Activated naive CD4-positive, alpha-beta T cell treated with Interleukin-2 at 50 U/mL for 16 hours (primary cell): ENCODE results near the gene LEPROT.
"Not testable (repeated sequence)": the region's sequence is repeated elsewhere in the genome, so short reads cannot be mapped to it uniquely, and the experiment has no call there.

Source experiments
- DNase-seq: peaks from one replicate; pipeline ENCODE4 v3.0.0-alpha.2; 2020

Gene LEPROT

DNA sequence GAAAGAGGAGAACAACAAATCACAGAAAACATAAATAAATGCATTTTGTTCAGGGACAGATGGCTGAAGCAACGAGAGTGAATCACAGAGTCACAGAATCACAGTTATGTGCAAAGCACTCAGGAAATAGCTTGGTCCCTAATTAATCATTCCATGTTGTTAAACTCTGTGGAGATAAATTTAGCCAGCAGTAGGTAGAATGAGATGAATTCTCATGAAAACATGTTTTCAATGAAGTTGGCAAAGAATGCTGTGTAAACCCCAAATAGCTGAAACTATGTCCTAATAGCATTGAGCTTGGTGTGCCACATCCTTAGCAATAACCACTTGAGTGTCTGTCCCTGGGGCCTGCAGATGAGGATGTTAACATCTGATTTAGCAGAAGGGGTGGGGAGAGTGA is 20.4 kb downstream of the LEPROT start:
- DNase-seq: no peak

DNA sequence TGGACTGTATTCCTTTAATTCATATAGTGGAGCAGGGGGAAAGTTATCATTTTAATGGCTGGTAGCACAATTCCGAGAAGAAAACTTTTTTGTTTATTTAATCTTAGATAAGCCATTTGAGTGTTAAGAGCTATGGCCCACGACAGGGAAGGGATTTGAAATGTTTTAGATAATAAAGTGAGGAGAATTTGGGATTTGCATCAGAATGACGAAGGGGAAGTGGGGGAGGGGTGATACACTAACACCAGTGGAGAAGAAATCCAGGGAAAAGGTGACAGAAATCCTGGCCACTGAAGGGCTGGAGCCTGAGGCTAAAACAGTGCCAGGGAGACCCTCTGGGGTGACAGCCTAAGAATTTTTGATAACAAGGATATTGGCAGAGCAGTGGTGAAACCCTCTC is 21.0 kb downstream of the LEPROT start:
- DNase-seq: no peak

DNA sequence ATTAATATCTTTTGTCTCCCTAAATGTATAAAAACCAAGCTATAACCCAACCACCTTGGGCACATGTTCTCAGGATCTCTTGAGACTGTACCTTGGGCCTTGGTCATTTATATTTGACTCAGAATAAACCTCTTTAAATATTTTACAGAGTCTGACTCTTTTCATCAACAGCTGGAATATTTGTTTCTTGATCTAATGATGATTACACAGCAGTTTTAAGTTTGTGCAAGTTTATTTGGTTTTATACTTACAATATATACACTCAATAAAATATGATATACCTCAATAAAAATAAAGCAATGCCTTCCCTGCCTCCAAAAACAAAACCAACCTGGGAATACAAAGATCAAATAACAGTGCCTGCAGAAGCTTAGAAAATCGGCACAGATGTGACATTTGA is 22.0 kb downstream of the LEPROT start:
- DNase-seq: no peak

DNA sequence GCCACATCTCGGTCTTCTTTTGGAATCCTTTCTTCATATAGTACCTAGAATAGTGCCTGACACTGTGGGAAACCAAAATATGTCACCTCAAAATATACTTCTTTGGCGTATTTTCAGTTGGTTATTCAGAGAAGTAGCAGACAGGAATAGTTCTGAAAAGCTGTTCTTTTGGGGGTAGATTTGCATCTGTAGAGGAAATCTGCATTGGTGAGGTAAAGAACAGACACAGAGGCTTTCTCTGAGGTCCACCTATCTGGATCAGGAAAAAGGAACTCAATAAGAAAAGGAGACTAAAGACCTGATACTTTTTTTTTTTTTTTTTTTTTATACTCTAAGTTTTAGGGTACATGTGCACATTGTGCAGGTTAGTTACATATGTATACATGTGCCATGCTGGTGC is 23.2 kb downstream of the LEPROT start:
- DNase-seq: no peak

DNA sequence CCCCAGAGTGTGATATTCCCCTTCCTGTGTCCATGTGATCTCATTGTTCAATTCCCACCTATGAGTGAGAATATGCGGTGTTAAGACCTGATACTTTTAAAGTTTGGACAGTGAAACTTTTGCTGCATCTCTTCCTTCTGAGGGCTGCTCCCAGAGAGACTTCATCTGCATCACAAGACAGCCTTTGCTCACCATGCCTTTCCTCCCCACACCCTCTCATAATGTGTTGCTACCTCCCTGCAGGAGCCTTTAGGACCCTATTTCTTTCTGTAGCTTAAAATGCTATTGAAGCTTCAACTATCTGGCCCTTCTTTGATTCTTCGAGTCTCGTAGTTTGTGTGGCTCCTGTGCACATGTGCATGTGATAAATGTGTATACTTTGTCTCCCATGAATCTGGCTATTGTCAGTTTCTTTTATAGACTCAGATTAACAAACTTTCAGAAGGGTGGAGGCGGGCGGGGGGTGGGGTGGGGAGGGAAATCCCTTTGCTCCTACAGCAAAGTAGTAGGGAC is 23.7 kb downstream of the LEPROT start:
- no peak for DNase-seq

DNA sequence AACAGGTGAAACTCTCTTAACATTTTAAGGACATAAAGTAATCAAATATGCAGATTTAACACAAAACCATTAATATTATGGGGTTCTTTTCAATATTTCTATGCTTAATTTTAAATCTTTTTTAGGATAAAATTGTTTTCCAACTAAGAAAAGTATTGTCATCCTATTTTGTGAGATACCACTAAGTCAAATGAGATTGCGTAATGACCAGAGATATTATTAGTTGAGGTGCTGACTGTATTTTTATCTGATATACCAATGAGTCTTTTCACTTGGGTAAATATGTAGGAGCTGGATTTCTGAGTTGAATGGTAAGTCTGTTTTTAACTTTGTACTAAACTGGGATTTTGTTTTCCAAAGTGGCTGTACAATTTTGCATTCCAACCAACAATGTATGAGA is 25.4 kb downstream of the LEPROT start:
- no peak for DNase-seq

DNA sequence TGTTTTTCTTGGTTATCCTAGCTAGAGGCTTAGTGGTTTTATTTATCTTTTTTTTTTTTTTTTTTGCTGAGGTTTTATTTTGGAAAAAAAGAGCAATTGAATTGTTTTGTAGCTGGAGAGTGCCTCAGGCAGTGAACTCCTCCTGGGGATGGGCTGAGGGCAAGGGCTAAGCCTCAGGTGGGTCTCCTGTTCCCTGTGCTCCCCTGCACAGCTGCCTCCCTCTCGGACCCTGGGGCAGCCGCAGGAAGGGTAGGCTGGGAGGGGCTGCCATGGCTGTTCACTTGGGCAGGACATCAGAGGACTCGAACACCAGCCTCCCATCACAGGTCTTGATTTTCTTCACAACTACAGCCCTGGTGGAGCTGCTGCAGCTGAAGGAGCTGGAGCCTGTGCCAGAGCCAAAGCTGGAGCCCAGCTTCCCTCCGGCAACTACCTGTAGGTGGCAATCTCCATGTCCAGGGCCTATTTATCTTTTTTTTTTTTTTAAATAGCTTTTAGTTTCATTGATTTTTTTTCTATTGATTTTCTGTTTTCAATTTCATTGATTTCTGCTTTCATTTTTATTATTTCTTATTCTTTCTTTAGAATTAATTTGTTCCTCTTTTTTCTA is 28.9 kb downstream of the LEPROT start:
- no peak for DNase-seq

DNA sequence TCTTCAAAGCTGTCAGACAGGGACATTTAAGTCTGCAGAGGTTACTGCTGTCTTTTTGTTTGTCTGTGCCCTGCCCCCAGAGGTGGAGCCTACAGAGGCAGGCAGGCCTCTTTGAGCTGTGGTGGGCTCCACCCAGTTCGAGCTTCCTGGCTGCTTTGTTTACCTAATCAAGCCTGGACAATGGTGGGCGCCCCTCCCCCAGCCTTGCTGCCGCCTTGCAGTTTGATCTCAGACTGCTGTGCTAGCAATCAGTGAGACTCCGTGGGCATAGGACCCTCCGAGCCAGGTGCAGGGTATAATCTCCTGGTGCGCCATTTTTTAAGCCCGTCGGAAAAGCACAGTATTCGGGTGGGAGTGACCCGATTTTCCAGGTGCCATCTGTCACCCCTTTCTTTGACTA is 35.2 kb downstream of the LEPROT start:
- not testable (repeated sequence) for DNase-seq

DNA sequence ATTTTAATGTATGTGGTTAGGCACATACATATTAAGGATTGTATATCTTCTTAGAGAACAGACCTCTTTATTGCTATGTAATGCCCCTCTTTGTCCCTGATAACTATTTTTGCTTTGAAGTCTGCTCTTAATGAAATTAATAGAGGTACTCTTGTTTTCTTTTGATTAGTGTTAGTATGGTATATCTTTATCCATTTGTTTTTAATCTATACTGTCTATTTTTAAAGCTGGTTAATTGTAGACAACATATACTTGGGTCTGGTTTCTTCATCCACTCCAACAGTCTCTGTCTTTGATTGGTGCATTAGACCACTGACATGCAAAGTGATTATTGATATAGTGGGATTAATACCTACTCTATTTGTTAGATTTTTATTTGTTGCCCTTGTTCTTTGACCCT is 36.0 kb downstream of the LEPROT start:
- DNase-seq: no peak

DNA sequence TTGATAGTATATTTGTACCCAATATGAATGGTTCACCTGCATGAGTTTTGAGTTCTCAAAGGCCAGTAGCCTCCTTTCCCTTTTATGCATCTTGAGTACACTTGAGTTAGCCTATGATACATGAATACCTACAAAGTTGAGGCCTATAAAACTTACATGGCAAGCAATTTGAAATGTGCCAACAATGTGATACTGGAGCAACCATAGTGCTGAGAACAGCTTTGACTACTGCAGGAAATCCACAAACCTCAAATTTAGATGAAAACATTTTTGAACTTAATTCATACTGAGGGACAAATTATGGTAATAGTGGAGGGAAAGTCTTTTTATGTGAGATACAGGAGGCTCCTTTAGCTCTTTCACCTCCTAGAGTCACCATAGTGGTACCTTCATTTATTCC is 37.4 kb downstream of the LEPROT start:
- no peak for DNase-seq

DNA sequence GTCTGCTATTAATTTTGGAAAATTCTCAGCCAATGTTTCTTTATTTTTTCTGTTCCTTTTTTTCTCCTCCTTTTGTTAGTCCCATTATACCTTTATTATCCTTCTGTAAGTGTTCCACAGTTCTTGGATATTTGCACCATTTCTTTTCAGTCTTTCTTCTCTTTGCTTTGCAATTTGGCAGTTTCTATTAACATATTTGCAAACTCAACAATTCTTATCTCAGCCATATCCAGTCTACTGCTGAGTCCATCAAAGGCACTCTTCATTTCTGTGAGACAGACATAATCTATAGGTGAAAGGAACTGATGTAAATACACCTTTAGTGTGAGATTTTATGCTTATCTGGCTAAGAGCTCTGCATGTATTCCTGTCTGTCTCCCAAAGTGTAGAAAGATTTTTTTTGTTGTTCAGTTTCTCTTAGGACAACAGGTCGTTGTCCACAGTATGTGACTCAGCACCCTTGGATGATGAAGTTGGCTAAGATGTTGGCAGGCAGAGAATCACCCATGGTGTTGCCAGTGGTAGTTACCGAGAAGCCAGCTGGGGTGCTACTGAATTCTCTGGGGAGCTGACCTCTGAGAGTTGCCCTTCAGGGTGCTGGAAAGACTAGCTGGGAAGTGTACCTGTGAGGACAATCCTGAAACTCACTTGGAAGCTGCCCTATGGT is 38.4 kb downstream of the LEPROT start:
- no peak for DNase-seq

DNA sequence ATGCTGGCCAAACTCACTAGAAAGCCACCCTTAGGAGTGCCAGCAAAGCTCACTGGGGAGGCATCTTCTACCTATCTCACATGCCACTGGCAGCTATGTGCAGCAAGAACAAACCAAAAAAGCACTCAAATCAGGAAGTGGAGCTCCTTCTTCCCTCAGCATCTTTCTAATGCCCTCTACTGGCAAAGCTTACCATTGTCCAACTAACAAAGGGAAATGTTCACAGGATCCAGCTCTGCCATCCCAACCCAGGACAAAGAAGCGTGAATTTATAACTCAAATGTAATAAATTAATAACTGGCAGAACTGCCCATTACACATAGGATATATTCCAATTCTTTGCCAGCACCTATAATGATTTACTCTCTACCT is 38.9 kb downstream of the LEPROT start:
- no peak for DNase-seq

DNA sequence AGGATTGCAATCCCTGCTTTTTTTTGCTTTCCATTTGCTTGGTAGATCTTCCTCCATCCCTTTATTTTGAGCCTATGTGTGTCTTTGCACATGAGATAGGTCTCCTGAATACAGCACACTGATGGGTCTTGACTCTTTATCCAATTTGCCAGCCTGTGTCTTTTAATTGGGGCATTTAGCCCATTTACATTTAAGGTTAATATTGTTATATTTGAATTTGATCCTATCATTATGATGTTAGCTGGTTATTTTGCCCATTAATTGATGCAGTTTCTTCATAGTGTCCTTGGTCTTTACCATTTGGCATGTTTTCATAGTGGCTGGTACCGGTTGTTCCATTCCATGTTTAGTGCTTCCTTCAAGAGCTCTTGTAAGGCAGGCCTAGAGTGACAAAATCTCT is 45.4 kb downstream of the LEPROT start:
- not testable (repeated sequence) for DNase-seq

DNA sequence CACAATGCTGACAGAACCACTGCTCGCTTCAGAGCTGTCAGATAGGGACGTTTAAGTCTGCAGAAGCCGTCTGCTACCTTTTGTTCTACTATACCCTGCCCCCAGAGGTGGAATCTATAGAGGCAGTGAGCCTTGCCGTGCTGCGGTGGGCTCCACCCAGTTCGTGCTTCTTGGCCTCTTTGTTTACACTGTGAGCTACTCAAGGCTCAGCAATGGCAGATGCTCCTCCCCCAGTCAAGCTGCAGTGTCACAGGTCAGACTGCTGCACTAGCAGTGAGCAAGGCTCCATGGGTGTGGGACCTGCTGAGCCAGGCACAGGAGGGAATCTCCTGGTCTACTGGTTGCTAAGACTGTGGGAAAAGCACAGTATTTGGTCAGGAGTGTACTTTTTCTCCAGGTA is 47.1 kb downstream of the LEPROT start:
- no peak for DNase-seq

DNA sequence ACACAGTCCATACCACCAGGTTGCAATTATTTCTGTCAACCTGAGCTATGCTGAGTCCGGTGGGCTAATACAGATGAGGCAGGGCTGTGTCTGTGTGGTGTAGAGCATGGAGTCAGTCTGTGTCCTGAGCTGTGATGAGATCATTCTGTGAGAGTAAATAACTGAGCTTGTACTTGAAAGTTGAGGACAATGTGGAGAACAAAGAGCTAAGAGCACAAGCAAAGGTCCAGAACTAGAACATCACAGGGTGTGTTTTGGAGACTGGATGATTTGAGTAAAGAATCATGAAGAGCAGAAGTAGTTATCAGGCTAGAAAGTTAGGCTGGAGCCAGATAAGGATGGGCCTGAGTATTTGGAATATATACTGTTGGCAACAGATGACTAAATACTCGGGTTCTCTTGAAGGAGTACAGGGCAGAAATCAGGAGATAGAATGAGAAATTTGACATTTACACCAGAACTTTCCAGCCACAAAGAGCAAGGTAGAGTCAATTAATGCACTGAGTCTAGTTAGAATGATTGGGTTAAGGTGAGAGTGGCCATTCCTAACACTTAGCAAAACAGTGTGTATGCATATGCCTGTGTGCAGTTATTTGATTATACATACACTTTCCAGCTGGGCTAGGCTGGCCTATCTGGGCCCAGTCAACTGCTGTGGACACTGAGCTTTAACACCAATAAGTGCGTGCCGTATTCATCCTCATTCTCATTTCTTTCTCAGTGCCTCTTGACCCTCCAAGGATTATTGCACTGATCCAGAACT is 48.8 kb downstream of the LEPROT start:
- DNase-seq: no peak

DNA sequence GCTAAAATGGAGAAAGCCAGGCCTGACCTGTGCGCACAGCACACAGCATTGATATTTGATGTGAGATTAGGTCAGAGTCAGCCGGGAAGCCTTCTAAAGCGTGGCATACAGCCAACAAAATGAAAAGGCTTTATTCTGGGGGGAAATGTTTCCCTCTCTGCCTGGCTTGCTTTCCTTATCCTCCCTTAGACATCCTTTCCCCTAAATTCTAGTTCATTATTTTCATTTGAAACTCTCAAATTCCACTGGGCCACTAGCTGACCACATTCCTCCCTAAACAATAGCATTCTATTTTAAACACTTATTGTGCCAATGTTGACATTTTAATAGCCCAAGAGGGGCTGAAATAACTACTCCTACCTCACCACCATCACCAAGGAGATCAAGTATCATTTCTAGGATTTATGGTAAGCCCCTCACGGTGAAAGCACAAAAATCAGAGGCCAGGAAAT is 49.4 kb downstream of the LEPROT start:
- no peak for DNase-seq

DNA sequence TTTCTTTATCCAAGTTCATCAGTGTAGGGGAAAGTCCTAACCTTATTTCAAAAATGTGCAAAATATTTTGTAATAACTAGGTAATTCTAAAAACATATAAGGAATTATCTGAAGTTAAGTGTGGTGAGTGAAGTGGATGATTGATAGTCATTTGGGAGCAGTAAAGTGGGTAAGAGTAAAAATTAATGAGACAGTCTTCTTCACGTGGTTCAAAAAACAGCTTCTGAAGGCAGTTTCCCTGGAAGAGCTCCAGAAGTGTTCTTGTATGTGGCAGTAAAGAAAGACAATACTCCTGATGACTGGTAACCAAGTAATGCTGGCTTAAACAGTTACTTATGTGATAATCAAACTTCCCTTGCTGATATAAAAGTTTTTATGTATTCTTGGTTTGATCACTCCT is 50.3 kb downstream of the LEPROT start:
- no peak for DNase-seq

DNA sequence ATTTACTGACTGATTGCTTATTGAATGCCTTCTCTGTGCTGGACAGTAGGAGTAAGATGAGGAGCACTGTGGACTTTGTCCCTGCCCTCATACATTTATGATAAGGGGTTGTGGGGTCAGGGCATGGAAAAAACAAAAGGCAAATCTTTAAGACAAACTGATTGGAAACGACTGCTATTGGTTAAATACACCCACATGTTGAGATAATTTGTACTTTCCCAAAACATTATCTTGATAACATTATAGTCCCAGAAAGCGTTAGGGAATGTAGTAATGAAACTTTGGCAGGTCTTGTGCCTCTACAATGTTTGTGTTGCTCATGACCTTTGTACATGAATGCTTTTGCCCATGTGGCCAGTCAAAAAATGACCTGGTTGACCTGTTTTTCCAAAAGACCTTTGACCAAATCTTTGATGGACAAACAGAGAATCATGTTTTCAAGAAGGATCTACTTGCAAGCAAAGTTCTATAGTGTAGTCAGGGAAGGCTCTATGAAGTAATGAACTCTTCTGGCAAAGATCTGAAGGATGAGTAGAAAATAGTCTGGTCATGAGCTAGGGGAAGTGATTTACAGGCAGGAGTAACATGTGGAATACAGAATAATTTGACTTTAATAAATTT is 50.9 kb downstream of the LEPROT start:
- no peak for DNase-seq

DNA sequence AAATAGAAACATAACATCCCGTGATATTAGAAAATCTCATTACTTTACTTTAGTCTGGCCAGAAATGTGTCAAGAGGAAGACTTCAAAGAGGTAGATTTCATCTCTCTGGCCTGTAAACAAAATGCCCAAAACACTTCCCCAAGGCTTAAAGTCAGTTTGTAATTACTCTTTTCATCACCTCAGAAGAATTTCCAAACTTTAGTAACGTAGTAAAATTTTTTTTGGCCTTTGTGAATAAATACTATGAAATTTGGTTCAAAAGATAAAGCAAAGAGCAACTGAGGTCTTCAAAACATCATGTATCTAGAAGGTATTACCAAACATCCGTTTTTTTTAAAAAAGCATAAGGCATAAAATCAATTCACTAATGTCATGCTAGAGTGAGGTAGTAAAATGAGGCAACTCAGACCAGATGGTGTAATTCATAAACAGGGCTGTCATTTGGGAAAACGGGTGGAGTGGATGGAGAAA is 51.4 kb downstream of the LEPROT start:
- DNase-seq: no peak

DNA sequence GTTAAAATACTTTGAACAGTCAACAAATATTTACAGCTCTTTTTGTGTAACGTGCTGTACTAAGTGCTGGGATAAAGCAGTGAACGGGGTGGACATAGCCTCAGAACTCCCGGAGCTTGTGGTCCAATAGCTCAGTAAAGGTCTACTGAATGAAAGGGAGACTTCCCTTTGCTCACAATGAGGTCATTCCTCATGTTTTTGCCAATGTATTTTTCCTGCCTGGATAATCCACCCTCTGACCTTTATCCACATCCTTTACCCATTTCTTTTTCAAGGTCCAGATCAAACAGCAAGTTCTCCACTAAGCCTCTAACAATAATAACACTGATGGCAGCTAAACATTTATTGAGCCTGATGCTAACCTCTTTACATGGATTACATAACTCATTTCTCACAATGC is 55.9 kb downstream of the LEPROT start:
- no peak for DNase-seq

DNA sequence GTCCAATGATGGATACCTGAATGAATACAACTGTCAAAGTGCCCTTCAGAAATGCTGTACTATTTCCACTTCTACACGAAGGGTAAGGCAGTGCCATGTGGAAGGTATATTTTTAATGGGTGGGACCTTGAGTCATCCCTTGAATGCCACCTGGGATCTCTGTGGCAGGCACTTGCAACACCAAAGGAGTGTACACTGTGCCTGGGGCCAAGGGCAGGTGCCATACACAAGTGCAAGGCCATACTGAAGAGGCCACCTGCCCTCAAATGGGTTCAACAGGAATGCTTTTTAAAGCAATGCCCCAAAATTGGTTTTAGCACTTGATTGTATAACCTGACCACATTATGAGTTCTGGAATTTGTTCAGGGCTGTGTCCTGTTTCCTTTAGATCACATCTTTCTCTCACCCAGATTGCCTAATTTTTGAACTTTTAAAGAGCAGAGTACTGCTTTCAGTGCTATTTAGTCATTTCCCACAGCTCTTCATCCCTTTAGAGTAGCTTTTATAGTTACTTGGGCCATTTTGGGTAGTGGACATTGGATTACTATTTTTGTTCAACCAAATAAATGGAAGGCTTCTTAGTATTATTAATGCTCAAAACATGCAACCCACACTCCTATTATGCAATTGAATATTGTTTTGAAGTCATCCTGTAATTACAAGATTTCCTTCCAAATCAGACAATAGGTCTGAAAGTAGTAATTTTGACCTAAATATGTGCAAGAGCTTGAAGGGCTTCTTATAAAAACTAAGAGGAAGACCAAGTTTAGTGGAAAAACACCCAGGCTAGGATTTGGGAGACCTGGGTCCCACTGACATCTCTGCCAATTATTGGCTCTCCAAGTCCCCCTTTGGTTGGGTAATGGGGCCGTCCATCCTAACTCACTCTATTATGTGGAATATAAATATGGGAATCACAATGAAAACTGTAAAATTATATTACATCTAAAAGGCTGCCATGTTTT is 57.2 kb downstream of the LEPROT start:
- no peak for DNase-seq

DNA sequence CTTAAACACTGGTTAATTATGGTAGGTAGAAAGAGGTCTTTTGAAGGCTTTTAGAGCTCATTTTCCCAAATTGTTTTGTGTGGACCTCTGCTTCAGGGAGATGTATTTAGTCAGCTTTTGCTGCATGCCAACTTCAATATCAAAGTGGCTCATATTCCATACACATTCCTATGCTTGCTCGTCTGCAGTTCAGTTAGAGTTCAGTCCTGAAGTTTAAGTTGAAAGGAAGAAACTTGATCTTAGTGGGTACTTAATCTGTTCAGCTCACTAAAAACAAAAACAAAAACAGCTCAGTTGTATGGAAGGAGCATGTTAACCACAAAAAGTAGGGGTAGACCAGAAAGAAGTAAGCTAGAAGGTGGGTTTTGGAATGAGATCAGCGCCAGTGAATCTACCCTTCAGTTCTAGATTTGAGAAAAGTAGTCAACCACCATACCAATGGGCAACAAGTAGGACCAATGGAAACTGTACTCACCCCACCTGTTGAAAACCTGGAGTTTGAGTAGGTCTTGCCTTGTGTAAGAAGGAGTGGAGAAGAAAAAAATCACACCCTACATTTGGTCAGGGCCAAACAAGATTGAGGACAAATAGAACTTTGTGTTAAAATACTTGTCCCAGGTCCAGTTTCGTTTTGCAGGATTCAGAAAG is 58.0 kb downstream of the LEPROT start:
- no peak for DNase-seq
